NCI-H446 (cell line): Measurements from ENCODE around the gene TRIAP1.
"Not testable (repeated sequence)": the region's sequence is repeated elsewhere in the genome, so short reads cannot be mapped to it uniquely, and the experiment has no call there.

ENCODE experiments used
- DNase-seq, 2 experiments: peaks; one replicate each; lab custom pipeline; 2025; lab: John Stamatoyannopoulos, UW

The TRIAP1 gene

DNA sequence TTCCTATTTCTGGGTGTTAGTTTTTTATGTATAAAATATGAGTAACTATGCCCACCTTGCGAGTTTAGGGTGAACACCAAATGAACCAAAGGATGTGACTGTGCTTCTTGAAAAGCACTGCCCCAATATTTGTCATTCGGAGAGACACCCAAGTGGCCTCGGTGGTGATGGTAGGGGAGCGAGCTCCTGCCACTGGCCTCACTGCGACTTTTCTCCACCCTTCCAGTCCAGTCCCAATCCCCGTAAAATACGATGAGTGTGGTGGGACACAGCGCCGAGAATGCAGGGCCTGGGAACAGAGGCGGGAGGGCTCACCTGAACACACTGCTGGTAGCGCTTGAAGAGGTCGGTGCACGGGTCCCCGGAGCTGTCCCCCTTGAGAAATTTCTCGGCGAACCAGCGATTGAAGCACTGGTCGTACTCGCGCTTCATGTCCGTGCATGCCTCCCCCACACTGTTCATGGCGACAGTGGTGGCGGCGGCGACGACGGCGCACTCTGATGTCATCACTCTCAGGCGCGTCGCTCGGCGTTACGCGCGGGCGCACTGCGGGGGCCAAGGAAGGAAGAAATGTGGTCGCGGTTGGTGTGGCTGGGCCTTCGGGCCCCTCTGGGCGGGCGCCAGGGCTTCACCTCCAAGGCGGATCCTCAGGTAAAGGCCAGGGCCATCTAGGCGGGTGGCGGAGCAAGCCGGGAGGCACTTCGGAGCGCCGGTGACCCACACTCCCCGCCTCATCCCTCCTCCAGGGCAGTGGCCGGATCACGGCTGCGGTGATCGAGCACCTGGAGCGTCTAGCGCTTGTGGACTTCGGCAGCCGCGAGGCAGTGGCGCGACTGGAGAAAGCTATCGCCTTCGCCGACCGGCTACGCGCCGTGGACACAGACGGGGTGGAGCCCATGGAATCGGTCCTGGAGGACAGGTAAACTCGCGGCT is at the start of gene TRIAP1, which contains the start of gene GATC:
TSS of gene TRIAP1 (minus strand) at position 474 of the 933 bp plus-strand sequence. CDS start at position 462, 12 bp downstream.
TSS of gene GATC (plus strand) at position 534 of the 933 bp plus-strand sequence. CDS start at position 571, 37 bp downstream.
- peak; percentile 33 to 66 for DNase-seq

DNA sequence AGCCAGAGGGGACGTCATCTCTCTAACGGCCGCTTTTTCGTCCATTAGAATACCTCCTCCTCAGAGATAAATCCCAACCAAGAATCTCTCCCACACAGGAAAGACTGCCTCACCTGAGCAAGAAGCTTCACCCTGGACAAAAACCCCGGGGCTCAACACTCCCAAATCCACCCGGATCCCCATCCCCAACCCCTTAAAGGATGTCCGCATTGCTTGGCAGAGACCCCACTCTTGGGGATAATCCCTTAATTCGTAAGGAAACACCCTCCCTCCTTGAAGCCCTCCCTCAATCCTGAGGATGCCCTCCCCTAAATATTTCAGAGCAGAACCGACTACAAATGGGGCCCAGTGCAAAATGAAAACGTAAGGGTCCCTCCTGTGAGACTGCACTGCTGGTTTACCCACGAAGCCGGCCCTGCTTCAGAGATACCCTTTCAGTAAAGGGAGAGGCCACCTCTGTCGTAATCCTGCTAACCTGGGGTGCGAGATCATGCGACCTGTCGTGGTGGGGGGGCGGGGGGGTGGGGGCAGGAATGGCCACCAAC is 49.1 kb upstream of the TRIAP1 start:
- no peak for DNase-seq

DNA sequence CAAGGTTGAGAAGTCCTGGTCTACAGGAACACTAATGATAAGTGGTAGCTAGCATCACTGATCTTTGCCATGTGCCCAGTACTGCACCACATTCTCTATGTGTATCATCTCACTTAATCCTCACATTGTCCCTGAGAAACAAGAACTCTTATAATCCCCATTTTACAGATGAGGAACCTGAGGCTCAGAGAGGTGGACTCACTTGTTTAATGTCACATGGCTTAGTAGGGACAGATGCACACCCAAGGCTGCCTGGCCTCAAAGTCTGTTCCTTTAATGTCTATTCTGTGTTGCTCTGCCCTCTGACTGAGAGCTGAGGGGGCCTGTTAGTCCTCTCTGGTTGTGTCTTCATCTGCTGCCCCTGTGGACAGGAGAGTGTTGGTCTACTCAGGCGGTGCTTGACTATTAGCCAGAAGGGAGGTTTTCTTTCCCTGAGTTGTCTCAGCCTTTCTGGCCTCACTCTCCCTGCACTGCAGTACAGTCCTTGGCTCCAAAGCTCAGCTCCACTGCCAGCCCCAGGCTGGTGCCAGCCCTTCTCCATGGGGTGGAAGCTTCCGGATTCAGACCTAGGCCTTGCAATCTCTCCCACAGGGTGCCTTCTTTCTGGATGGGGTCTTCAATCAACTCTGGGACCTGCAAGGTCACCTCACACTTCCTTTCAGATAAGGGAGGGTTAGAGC is 44.8 kb upstream of the TRIAP1 start:
- DNase-seq: peak in 1 of 2 experiments; percentile 13

DNA sequence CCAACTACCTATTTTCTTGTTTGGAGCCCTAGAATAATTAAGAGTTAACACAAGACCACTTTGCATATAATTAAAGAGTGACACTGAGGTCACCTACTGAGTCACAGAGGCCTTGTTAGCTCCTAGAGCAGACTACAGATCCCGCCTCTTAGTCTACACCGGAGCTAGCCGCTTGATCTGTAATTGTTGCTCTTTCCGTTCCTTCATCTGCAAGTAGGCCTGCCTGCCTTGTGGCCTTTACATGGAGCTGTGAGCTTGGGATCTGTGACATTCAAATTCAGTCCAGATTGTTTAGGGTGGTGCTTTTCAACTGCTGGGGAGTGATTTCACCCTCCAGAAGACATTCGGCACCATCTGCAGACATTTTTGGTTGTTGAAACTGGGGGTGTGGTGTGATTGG is 44.1 kb upstream of the TRIAP1 start:
- no peak for DNase-seq

DNA sequence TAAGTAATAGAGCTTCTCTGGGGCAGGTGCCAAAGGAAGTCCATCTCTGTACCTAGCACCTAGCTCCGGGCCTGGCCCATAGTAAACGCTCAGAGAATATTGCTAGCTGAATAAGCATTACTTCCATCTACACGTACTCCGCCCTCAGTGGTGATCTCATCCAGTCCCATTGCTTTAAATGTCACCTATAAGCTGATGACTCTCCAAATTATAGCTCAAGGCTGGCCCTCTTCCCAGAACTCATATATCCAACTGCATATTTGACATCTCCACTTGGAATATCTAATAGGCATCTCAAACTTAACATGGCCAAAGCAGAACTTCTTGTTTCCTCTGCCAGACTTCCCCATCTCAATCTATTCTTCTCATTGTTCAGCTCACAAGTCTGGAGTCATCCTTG is 42.8 kb upstream of the TRIAP1 start:
- DNase-seq: peak in 1 of 2 experiments; percentile 39

- no peak for DNase-seq
These were observed 42.0 kb upstream of the TRIAP1 start for GRCh38 chr12:120488057-120488640.

DNA sequence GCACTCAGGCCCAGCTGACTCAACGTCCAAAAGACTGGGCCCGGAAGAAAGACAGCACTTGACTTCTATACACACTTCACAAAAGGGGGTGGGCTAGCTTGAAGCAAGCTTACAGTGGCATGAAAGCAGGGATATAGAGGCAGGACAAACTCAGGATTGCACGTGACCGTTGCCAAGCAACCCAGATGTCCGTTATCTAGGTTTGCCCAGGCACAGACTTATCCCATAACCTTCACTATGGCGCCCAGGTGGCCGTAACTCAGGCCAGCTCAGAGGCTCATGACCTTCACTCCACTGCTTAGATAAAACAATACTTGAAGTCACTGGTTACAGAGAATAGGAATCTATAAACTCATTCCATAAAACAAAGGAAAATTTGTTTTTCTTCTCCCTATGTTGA is 41.4 kb upstream of the TRIAP1 start:
- not testable (repeated sequence) for DNase-seq

GRCh38 chr12:120485961-120486881 is 40.0 kb upstream of the TRIAP1 start:
- DNase-seq: no peak

DNA sequence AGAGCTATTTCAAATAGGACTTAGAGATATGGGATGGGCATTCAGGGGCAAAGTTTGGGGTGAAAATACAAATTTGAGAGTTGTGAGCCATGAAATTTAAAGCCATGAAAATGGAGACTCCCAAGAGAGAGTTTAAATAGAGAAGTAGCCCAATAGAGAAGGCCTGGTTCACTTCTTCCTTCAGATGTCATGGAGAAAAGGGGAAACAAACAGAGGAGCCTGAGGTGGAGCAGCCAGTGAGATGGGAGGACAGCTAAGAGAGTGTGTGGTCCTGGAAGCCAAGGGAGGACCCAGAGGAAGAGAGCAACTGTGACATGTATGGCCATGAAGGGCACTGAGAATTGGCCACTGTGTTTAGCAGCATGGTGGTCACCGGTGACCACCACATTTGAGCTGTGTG is 37.4 kb upstream of the TRIAP1 start:
- no peak for DNase-seq

DNA sequence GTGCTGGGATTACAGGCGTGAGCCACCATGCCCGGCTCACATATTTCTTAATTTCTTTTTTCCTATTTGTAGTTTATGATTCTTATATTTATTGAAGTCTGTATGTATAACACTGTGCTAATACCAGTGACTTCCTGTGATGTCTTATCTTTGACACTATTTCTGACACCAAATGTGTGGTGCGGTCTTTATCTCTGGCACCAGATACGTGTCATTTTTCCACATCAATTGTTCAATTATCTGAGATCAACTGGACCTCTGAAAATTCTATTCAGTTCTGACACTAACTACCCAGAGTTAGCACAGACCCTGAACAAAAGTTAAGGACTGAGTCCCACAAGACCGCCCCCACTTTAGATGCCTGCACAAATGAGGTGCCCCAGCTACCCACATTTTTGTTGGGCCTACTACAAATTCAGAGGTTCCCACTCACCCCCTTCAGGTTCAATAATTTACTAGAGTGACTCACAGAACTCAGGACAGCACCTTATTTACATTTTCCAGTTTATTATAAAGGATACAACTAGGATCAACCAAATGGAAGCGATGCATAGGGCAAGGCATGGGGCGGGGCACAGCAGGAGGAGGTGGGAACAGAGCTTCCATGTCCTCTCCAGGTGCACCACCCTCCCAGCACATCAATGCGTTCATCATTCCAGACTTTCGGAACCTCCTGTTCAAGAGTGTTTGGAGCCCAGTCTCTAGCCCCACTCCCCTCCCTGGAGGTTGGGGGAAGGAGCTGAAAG is 35.0 kb upstream of the TRIAP1 start:
- no peak for DNase-seq

DNA sequence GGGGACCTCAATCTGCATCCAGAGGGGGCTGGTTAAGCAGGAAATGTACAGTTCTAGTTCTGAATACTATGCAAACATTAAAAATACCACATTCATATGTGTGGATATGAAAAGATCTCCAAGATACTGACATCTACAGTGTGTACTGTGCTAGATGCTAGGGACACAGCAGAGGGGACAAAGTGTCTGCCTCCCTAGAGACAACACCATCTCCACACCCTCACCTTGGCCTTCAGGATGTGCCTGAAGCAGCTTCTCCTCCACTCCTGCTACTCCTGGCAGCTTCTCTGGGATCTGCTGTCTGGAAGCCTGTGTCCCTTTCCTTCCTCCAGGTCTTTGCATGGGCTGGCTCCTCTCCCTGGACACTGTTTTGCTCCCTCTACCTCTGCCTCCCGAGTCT is 34.0 kb upstream of the TRIAP1 start:
- no peak for DNase-seq

DNA sequence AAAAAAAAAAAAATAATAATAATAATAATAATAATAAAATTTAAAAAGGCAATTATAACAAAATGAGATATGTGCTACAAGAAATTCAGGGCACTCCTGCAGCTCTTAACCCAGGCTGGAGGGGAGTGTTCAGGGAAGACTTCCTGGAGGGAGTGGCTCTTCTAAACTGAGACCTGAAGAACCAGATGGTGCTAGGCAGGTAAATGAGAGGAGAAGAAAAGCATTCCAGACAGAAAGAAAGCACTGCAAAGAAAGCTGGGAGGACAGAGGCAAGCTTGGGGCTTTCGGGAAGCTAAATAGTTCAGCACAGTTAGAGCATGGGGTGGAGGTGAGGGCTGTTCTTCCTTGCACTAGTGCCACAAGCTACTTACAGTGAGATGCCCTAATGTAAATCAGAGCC is 33.3 kb upstream of the TRIAP1 start:
- DNase-seq: no peak

DNA sequence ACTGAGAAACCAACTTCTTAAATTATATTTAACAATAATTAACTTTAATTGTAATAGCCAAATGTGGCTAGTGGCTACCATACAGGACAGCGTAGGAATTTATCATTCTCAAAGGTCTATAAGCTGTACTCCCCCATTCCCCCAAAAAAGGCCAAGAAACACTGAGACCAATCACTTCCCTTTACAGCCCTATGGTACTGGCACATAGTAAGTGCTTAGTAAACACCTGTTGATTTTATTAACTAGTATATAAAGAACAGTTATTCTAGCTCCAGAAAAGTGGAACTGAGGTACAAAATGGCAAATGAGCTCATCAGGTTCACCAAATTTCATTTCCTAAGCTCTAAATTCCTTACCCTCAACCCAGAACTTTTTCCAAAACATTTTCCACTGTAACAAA is 29.5 kb upstream of the TRIAP1 start:
- no peak for DNase-seq

DNA sequence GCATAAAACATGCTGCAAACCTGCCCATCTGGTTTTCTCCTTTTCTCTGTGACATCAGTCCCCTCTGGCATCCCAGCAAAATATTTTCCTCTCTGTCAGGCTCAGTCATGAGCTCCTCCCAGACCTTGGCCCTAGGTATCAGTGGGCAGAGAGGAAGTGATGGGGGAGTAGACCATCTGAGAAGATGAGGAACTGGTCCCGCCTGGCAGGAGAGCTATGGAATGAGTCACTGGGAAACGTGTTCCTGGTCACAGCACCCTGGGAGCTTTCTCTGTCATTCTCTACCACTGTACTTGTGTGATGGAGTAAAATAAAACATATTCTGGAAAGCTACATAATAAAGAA is 28.4 kb upstream of the TRIAP1 start:
- DNase-seq: peak in 1 of 2 experiments; percentile 24

DNA sequence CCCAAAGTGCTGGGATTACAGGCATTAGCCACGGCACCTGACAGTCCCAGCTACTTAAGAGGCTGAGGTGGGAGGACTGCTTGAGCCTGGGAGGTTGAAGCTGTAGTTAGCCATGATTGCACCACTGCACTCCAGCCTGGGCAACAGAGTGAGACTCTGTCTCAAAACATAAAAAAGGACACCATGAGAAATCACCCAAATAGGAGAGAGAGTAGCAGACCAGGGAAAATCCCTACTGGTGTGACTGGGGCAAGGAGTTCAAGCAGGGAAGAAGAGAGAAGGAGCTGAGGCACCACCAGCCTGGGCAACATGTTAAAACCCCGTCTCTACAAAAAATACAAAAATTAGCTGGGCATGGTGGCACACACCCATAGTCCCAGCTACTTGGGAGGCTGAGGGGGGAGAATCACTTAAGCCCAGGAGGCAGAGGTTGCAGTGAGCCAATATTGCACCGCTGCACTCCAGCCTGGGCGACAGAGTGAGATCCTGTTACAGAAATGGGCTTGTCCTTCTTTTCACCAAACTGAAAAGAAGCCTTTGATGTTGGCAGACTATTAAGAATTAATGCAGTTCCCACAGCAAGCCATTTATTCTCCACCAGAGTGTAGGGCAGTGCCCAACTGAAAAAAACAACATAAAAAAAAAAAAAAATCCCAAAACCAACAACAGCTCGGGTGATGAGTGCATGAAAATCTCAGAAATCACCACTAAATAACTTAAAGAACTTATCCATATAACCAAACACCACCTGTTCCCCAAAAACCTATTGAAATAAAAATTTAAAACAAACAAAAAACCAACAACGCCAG is 27.8 kb upstream of the TRIAP1 start:
- DNase-seq: no peak

GRCh38 chr12:120472521-120472920 is 26.3 kb upstream of the TRIAP1 start:
- DNase-seq: no peak

DNA sequence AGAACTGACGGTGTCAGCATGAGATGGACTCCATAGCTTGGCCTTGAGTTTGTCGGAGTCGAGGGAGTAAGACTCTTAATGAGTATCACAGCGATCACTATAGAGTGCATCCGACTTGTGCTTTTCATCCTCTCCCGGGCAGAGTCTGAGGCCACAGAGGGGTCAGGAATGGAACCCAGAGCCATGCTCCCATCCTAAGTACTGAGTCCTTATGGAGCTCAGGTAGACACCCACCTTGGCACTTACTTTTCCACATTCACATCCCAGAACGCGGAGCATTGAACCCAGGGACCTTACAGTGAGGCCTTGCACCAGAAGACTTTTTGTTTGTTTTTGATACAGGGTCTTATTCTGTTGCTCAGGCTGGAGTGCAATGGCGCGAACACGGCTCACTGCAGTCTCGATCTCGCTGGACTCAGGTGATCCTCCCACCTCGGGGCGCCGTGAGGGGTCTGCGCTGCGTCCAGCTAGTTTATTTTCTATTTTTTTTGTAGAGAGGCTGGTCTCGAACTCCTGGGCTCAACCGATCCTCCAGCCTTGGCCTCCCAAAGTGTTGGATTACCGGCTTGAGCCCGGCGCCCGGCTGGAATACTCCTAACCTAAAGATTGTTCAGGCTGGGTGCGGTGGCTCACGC is 24.1 kb upstream of the TRIAP1 start:
- DNase-seq: peak in 1 of 2 experiments; percentile 38

- DNase-seq: peak; percentile 90 to 96
These were observed 23.4 kb upstream of the TRIAP1 start, which contains the start of gene SRSF9 for GRCh38 chr12:120469450-120470149. Gene SRSF9, minus strand, starts transcription at chr12:120469748. Its CDS starts 139 bp downstream, at chr12:120469609.
